ENCODE measurements around the gene PRAC1. TPM values are rescaled to one million over a fixed set of nuclear protein-coding genes. Genes with fewer than 3 reads are reported as not detected.
A peak's percentile ranks its signal among the peaks of the same experiment; 100 is the strongest.

Gene PRAC1
- total RNA-seq, 2 donors from 2014 or later = not detected

DNA sequence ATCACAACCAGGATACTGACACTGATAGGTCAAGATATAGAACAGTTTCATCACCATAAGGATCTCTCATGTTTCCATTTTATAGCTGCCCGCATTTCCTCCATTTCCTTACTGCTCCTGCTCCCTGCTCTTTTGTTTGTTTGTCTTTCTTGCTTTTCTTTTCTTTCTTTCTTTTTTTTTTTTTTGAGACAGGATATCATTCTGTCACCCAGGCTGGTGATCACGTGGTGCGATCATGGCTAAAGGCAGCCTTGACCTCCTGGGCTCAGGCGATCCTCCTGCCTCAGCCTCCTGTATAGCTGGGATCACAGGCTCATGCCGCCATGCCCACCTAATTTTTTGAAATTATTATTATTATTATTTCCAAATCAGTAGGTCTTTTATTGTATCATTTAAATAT is 31.7 kb downstream of the PRAC1 start:
- Histone ChIP-seq H3K27ac (no peak overlapping the region), H3K27me3 (no peaks in the 10 kb centered on the region), H3K36me3 (replicated peaks in 1 of 2; ENCODE audit: insufficient read depth in 1 of 2, low read depth in 2 of 2) (no peaks in the 10 kb centered on the region), H3K4me1 (no peaks in the 10 kb centered on the region), H3K4me3 (no peak overlapping the region), H3K9me3 (no peaks in the 10 kb centered on the region)
- intact Hi-C loops (cut with DNase I) = no loop called here
- no peak for ATAC-seq
- TF ChIP-seq, protein P1, sequence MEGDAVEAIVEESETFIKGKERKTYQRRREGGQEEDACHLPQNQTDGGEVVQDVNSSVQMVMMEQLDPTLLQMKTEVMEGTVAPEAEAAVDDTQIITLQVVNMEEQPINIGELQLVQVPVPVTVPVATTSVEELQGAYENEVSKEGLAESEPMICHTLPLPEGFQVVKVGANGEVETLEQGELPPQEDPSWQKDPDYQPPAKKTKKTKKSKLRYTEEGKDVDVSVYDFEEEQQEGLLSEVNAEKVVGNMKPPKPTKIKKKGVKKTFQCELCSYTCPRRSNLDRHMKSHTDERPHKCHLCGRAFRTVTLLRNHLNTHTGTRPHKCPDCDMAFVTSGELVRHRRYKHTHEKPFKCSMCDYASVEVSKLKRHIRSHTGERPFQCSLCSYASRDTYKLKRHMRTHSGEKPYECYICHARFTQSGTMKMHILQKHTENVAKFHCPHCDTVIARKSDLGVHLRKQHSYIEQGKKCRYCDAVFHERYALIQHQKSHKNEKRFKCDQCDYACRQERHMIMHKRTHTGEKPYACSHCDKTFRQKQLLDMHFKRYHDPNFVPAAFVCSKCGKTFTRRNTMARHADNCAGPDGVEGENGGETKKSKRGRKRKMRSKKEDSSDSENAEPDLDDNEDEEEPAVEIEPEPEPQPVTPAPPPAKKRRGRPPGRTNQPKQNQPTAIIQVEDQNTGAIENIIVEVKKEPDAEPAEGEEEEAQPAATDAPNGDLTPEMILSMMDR (IDR thresholded peaks at IDR 0.05) = no peak
- no peak for TF ChIP-seq POLR2A (IDR thresholded peaks at IDR 0.05)
- no peak for DNase-seq
- 78 to 81% methylated on average over 5 of the region's 5 CpGs for WGBS, 2 donors

DNA sequence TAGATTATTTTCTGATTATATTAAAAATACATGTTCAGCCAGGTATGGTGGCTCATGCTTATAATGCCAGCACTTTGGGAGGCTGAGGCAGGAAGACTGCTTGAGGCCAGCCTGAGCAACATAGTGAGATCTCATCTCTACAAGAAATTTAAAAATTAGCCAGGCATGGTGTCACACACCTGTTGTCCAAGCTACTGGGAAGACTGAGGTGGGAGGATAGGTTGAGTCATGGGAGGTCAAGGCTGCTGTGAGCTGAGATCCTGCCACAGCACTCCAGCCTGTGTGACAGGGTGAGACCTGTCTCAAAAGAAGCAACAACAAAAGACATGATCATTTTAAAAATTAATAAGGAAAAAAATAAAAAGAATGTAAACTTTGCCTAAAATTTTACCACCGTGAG is 40.7 kb downstream of the PRAC1 start:
- intact Hi-C loops (cut with DNase I) = no loop called here
- H3K36me3 ChIP-seq (replicated peaks in 1 of 2; ENCODE audit: insufficient read depth in 1 of 2, low read depth in 2 of 2) = no peaks in the 10 kb centered on the region
- ATAC-seq = no peak
- no peaks in the 10 kb centered on the region for H3K9me3 ChIP-seq
- no peak for TF ChIP-seq POLR2A (IDR thresholded peaks at IDR 0.05)
- TF ChIP-seq, protein P1 (IDR thresholded peaks at IDR 0.05) = no peak
- H3K4me1 ChIP-seq = peaks cover 7% of the 10 kb centered on the region
- 82 to 84% methylated on average over 1 of the region's 1 CpG for WGBS, 2 donors
- no peaks in the 10 kb centered on the region for H3K27me3 ChIP-seq
- H3K4me3 ChIP-seq = no peak overlapping the region
- no peak overlapping the region for H3K27ac ChIP-seq
- no peak for DNase-seq

- intact Hi-C loops (cut with DNase I) = loop anchor here (5.0 to 10.0 kb wide), 3 partner anchors 105 to 355 kb away; no protein-coding TSS in a partner anchor
- WGBS, 2 donors = 63 to 75% methylated on average over 5 of the region's 5 CpGs
These were observed 42.8 kb downstream of the PRAC1 start for GRCh38 chr17:48679385-48680096.

GRCh38 chr17:48678141-48678971 is 44.0 kb downstream of the PRAC1 start:
- no peak overlapping the region for H3K4me3 ChIP-seq
- ATAC-seq = peak; percentile 83
- no peaks in the 10 kb centered on the region for H3K27me3 ChIP-seq
- intact Hi-C loops (cut with DNase I) = loop anchor here (5.0 to 10.0 kb wide), 3 partner anchors 106 to 356 kb away; no protein-coding TSS in a partner anchor
- H3K27ac ChIP-seq = no peak overlapping the region
- DNase-seq = peak; percentile 67 to 78 (median 68)
- peak in 1 of 3 donors; percentile 3 for TF ChIP-seq POLR2A (IDR thresholded peaks at IDR 0.05)
- TF ChIP-seq, protein P1 (IDR thresholded peaks at IDR 0.05) = peak; percentile 74 to 95 (median 83)
- H3K36me3 ChIP-seq (replicated peaks in 1 of 2; ENCODE audit: insufficient read depth in 1 of 2, low read depth in 2 of 2) = no peaks in the 10 kb centered on the region
- peaks cover 7% of the 10 kb centered on the region for H3K4me1 ChIP-seq
- WGBS, 2 donors = 6 to 10% methylated on average over 15 to 41 of the region's 41 CpGs
- H3K9me3 ChIP-seq = no peaks in the 10 kb centered on the region

More at GRCh38 chr17:48679385-48680096, 42.8 kb downstream of the PRAC1 start:
- H3K27ac ChIP-seq = no peak overlapping the region
- no peaks in the 10 kb centered on the region for H3K36me3 ChIP-seq (replicated peaks in 1 of 2; ENCODE audit: insufficient read depth in 1 of 2, low read depth in 2 of 2)
- TF ChIP-seq, protein P1 (IDR thresholded peaks at IDR 0.05) = no peak
- TF ChIP-seq POLR2A (IDR thresholded peaks at IDR 0.05) = no peak
- no peaks in the 10 kb centered on the region for H3K9me3 ChIP-seq
- DNase-seq (no peak), ATAC-seq (no peak)
- H3K4me3 ChIP-seq = no peak overlapping the region
- peaks cover 7% of the 10 kb centered on the region for H3K4me1 ChIP-seq
- H3K27me3 ChIP-seq = no peaks in the 10 kb centered on the region
